Liver (tissue), 9 donors: ENCODE data around the gene SAFB2. TPM values are rescaled to one million over a fixed set of nuclear protein-coding genes. Genes with fewer than 3 reads are reported as not detected.

Source experiments
- DNase-seq: peaks from one replicate; pipeline ENCODE4 v3.0.0-alpha.2; 2017; ENCODE audit warnings: low spot score
- H3K27ac ChIP-seq, 2 donors: one replicate each; pipeline ENCODE4 v1.7.0; 2013; ENCODE audit warnings: inconsistent platforms in 2 of 2, low read length in 2 of 2, control low read depth in 1 of 2, low read depth in 1 of 2, mild to moderate bottlenecking in 1 of 2
- H3K27me3 ChIP-seq, 4 donors: one replicate each; pipeline versions ENCODE4 v1.6.1 to v1.7.0; 2013; ENCODE audit warnings: low read length in 3 of 4, inconsistent platforms in 1 of 4, mild to moderate bottlenecking in 1 of 4, moderate library complexity in 1 of 4; ENCODE audit not compliant: control insufficient read depth in 4 of 4, insufficient read depth in 4 of 4
- H3K36me3 ChIP-seq, 4 donors: one replicate each; pipeline versions ENCODE4 v1.6.1 to v1.7.0; 2013; ENCODE audit warnings: low read length in 3 of 4, mild to moderate bottlenecking in 3 of 4, low read depth in 1 of 4, moderate library complexity in 1 of 4; ENCODE audit not compliant: control insufficient read depth in 4 of 4, insufficient read depth in 3 of 4
- H3K4me1 ChIP-seq, 4 donors: one replicate each; pipeline versions ENCODE4 v1.6.1 to v1.7.0; 2013; ENCODE audit warnings: low read length in 3 of 4, mild to moderate bottlenecking in 3 of 4, moderate library complexity in 1 of 4; ENCODE audit not compliant: control insufficient read depth in 4 of 4, insufficient read depth in 4 of 4
- H3K4me3 ChIP-seq, 3 donors: one replicate each; pipeline versions ENCODE4 v1.6.1 to v1.7.0; 2013; ENCODE audit warnings: low read length in 3 of 3, control low read depth in 1 of 3, low read depth in 1 of 3, mild to moderate bottlenecking in 1 of 3
- H3K9ac ChIP-seq, 2 donors: one replicate each; pipeline ENCODE4 v1.7.0; 2013; ENCODE audit warnings: low read length in 2 of 2, mild to moderate bottlenecking in 2 of 2, moderate library complexity in 2 of 2, control low read depth in 1 of 2, low read depth in 1 of 2
- H3K9me3 ChIP-seq, 4 donors: one replicate each; pipeline versions ENCODE4 v1.6.1 to v1.7.0; 2013; ENCODE audit warnings: low read length in 3 of 4; ENCODE audit not compliant: control insufficient read depth in 4 of 4
- ATF3 ChIP-seq: IDR thresholded peaks from 2 replicates; pipeline ENCODE4 v1.6.1; 2016; ENCODE audit warnings: antibody characterized with exemption
- EGR1 ChIP-seq, 2 donors: IDR thresholded peaks; 2 replicates each; pipeline ENCODE4 v1.6.1; 2016 to 2018; ENCODE audit warnings: antibody characterized with exemption in 2 of 2, low read depth in 2 of 2
- FOXA1 ChIP-seq: IDR thresholded peaks from 2 replicates; pipeline ENCODE4 v1.6.1; 2016; ENCODE audit warnings: antibody characterized with exemption
- FOXA2 ChIP-seq: IDR thresholded peaks from 2 replicates; pipeline ENCODE4 v1.6.1; 2016; ENCODE audit warnings: antibody characterized with exemption
- GABPA ChIP-seq, 2 donors: IDR thresholded peaks in 1 of 2; conservative IDR thresholded peaks in 1 of 2; 2 replicates each; pipeline ENCODE4 v1.6.1; 2016; ENCODE audit warnings: antibody characterized with exemption in 2 of 2, mild to moderate bottlenecking in 1 of 2, moderate library complexity in 1 of 2
- HNF4A ChIP-seq, 2 donors: conservative IDR thresholded peaks; 2 replicates each; pipeline ENCODE4 v1.6.1; 2016; ENCODE audit warnings: antibody characterized with exemption in 2 of 2, mild to moderate bottlenecking in 2 of 2
- HNF4G ChIP-seq: IDR thresholded peaks from 2 replicates; pipeline ENCODE4 v1.6.1; 2016; ENCODE audit warnings: antibody characterized with exemption
- JUND ChIP-seq, 2 donors: IDR thresholded peaks; 2 replicates each; pipeline ENCODE4 v1.6.1; 2016; ENCODE audit warnings: antibody characterized with exemption in 2 of 2
- MAX ChIP-seq: IDR thresholded peaks from 2 replicates; pipeline ENCODE4 v1.6.1; 2016; ENCODE audit warnings: antibody characterized with exemption
- NR2F2 ChIP-seq: IDR thresholded peaks from 2 replicates; pipeline ENCODE4 v1.6.1; 2016; ENCODE audit warnings: antibody characterized with exemption
- RAD21 ChIP-seq, 2 donors: IDR thresholded peaks; 2 replicates each; pipeline ENCODE4 v1.6.1; 2016; ENCODE audit warnings: antibody characterized with exemption in 2 of 2, mild to moderate bottlenecking in 2 of 2
- REST ChIP-seq: IDR thresholded peaks from 2 replicates; pipeline ENCODE4 v1.6.1; 2016; ENCODE audit warnings: antibody characterized with exemption, mild to moderate bottlenecking
- RXRA ChIP-seq, 2 donors: IDR thresholded peaks; 2 replicates each; pipeline ENCODE4 v1.6.1; 2017 to 2018; ENCODE audit warnings: antibody characterized with exemption in 2 of 2, mild to moderate bottlenecking in 1 of 2
- SP1 ChIP-seq: IDR thresholded peaks from 2 replicates; pipeline ENCODE4 v1.6.1; 2018; ENCODE audit warnings: antibody characterized with exemption, mild to moderate bottlenecking
- TAF1 ChIP-seq: conservative IDR thresholded peaks from 2 replicates; pipeline ENCODE4 v1.6.1; 2016; ENCODE audit warnings: antibody characterized with exemption, mild to moderate bottlenecking
- YY1 ChIP-seq: IDR thresholded peaks from 2 replicates; pipeline ENCODE4 v1.6.1; 2016; ENCODE audit warnings: antibody characterized with exemption, mild to moderate bottlenecking
- WGBS: extraction: QIAGEN DNeasy Blood & Tissue Kit; methylation state at CpG from one replicate; pipeline ENCODE4 v1.1.7; 2013; 5-methylcytosine and 5-hydroxymethylcytosine counted together
- polyA plus RNA-seq, 2 donors: library from polyadenylated mRNA; stranded (reverse) in 1 of 2; unstranded in 1 of 2; fragments of 200-250 nt in 1 of 2; fragments of >200 nt in 1 of 2; fragmentation: Nextera tagmentation in 1 of 2; extraction: Ambion mirVana in 1 of 2; gene quantifications; one replicate each; pipeline versions ENCODE4 v1.2.1 to v1.2.3, GENCODE V29; 2013 to 2015
- total RNA-seq, 2 donors: library from RNA; depleted of rRNA; stranded (reverse); fragments of >200 nt; gene quantifications; one replicate each; pipeline ENCODE4 v1.2.3, GENCODE V29; 2014
- TF ChIP-seq, protein P1 (sequence below): IDR thresholded peaks from 2 replicates; pipeline ENCODE4 v1.6.1; 2016; ENCODE audit warnings: antibody characterized with exemption
- TF ChIP-seq, protein P2 (sequence below): fragments of 150-350 bp; IDR thresholded peaks from 2 replicates; pipeline ENCODE4 v1.5.1; 2017; ENCODE audit warnings: improper control_type of control experiment, low read depth, low read length; ENCODE audit not compliant: missing input control
- donor health status: healthy.
- donor health status: healthy.
- donor health status: healthy.
- donor health status: healthy.
- donor health status: healthy.

The SAFB2 gene
- total and polyA plus RNA-seq, 4 donors = 18.7 to 57.8 (median 28.5) TPM

DNA sequence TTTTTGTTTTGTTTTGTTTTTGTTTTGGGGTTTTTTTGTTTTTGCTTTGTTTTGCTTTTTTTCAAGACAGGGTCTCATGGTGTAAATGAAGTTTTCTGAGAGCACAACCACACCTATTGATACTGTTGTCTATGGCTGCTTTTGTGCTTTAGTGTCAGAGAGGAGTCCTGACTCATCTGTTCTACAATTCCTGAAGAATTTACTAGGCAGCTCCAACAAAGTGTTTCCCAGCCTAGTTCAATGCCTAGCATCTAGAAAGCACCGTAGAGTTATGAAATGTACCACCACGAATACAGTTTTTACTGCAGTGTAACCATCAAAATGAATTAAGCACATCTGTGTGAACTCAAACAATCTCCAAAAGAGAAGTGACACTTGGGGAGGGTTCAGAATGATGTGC, 21.5 kb upstream of the SAFB2 start:
- Histone ChIP-seq H3K27me3 (no peaks in the 10 kb centered on the region), H3K4me3 (no peak overlapping the region), H3K4me1 (peaks cover 9 to 43% (median 33%) of the 10 kb centered on the region in 4 donors), H3K9ac (no peak overlapping the region), H3K27ac (no peak overlapping the region), H3K9me3 (no peaks in the 10 kb centered on the region), H3K36me3 (peaks cover 9 to 34% (median 31%) of the 10 kb centered on the region in 4 donors)
- DNase-seq = no peak
- WGBS = 93% methylated on average over 2 of the region's 2 CpGs
- TF ChIP-seq NR2F2 (no peak), HNF4A (conservative IDR thresholded peaks at IDR 0.05) (no peak), FOXA1 (no peak)
- TF ChIP-seq, protein P1, sequence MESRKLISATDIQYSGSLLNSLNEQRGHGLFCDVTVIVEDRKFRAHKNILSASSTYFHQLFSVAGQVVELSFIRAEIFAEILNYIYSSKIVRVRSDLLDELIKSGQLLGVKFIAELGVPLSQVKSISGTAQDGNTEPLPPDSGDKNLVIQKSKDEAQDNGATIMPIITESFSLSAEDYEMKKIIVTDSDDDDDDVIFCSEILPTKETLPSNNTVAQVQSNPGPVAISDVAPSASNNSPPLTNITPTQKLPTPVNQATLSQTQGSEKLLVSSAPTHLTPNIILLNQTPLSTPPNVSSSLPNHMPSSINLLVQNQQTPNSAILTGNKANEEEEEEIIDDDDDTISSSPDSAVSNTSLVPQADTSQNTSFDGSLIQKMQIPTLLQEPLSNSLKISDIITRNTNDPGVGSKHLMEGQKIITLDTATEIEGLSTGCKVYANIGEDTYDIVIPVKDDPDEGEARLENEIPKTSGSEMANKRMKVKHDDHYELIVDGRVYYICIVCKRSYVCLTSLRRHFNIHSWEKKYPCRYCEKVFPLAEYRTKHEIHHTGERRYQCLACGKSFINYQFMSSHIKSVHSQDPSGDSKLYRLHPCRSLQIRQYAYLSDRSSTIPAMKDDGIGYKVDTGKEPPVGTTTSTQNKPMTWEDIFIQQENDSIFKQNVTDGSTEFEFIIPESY = no peak
- TF ChIP-seq, protein P2, sequence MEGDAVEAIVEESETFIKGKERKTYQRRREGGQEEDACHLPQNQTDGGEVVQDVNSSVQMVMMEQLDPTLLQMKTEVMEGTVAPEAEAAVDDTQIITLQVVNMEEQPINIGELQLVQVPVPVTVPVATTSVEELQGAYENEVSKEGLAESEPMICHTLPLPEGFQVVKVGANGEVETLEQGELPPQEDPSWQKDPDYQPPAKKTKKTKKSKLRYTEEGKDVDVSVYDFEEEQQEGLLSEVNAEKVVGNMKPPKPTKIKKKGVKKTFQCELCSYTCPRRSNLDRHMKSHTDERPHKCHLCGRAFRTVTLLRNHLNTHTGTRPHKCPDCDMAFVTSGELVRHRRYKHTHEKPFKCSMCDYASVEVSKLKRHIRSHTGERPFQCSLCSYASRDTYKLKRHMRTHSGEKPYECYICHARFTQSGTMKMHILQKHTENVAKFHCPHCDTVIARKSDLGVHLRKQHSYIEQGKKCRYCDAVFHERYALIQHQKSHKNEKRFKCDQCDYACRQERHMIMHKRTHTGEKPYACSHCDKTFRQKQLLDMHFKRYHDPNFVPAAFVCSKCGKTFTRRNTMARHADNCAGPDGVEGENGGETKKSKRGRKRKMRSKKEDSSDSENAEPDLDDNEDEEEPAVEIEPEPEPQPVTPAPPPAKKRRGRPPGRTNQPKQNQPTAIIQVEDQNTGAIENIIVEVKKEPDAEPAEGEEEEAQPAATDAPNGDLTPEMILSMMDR = no peak

DNA sequence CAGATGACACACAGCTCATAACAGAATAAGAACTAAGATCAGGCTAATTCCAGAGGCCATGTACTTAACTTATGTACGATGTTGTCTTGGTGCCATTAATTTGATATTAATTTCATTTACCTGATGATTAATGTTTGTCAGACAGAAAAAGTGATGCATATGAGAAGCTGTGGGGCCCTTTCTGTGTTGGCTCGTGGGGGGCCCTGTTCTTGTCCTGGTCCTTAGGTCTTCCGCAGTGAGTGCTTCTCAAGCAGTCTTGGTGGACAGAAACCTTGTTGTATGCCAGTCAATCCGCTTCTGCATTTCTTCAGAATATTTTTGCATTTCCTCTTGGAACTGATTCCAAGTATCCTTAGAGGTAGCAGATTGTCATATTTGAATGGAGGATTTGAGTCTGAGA, 20.5 kb upstream of the SAFB2 start:
- no peak overlapping the region for H3K4me3 ChIP-seq
- TF ChIP-seq JUND (IDR thresholded peaks at IDR 0.05) (no peak), RXRA (IDR thresholded peaks at IDR 0.05) (no peak), GABPA (IDR thresholded peaks at IDR 0.05 in 1 of 2, conservative IDR thresholded peaks at IDR 0.05 in 1 of 2) (no peak), FOXA2 (no peak), HNF4A (conservative IDR thresholded peaks at IDR 0.05) (no peak), ATF3 (no peak), HNF4G (no peak), REST (no peak), MAX (no peak), RAD21 (IDR thresholded peaks at IDR 0.05) (no peak), NR2F2 (no peak), SP1 (no peak), TAF1 (no peak), YY1 (no peak), EGR1 (IDR thresholded peaks at IDR 0.05; ENCODE audit: low read depth in 2 of 2) (no peak), FOXA1 (no peak)
- TF ChIP-seq, protein P2 = no peak
- TF ChIP-seq, protein P1 = no peak
- no peak for DNase-seq
- H3K4me1 ChIP-seq = peaks cover 9 to 40% (median 29%) of the 10 kb centered on the region in 4 donors
- H3K9me3 ChIP-seq = no peaks in the 10 kb centered on the region
- no peaks in the 10 kb centered on the region for H3K27me3 ChIP-seq
- peaks cover 9 to 34% (median 31%) of the 10 kb centered on the region in 4 donors for H3K36me3 ChIP-seq
- 93% methylated on average over 4 of the region's 4 CpGs for WGBS
- H3K9ac ChIP-seq = no peak overlapping the region
- no peak overlapping the region for H3K27ac ChIP-seq
